PFSK-1 (cell line): ENCODE results near the gene FTH1.

ENCODE experiments used
- FOXP2 ChIP-seq: optimal IDR thresholded peaks from 2 replicates; pipeline ENCODE3; 2011; ENCODE audit warnings: borderline replicate concordance, control low read depth, inconsistent platforms; ENCODE audit not compliant: insufficient read depth; ENCODE audit errors: extremely low read length, extremely low read depth
- POLR2AphosphoS5 ChIP-seq: IDR thresholded peaks from 2 replicates; pipeline ENCODE4 v1.6.1; 2012; ENCODE audit warnings: low read depth, mild to moderate bottlenecking, control low read depth, low read length, moderate library complexity
- SIN3A ChIP-seq: IDR thresholded peaks from 2 replicates; pipeline ENCODE4 v1.6.1; 2012; ENCODE audit warnings: mild to moderate bottlenecking, low read length, moderate library complexity, borderline replicate concordance; ENCODE audit not compliant: insufficient read depth
- TAF1 ChIP-seq: IDR thresholded peaks from 2 replicates; pipeline ENCODE4 v1.6.1; 2012; ENCODE audit warnings: low read length, control low read depth, borderline replicate concordance; ENCODE audit not compliant: insufficient read depth
- TF ChIP-seq, protein P1 (sequence below), 2 experiments: IDR thresholded peaks; 2 replicates each; pipeline versions ENCODE4 v1.6.1 to v1.8.0; 2011 to 2012; ENCODE audit warnings: low read depth in 2 of 2, low read length in 2 of 2, control low read depth in 1 of 2, inconsistent platforms in 1 of 2, mild to moderate bottlenecking in 1 of 2, moderate library complexity in 1 of 2; ENCODE audit not compliant: insufficient read depth in 1 of 2

FTH1 gene

DNA sequence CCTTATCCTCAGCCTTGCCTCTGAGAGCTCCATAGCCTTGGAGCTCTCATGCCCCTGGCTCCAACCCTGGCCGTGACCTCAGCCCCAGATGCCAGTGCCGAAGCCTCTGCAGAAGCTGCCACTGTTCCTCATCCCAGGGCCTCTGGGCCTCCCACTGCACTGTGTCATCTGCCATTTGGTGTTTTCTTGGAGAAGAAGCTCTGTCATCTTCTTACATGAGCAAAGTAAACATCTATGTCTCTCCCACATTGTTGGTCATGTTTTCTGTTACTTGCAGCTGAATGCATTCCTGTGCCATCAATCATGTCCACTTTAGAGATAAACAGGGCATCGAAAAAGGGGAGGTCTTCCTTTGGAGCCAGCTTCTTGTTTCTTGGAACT, 45.0 kb upstream of the FTH1 start:
- TF ChIP-seq POLR2AphosphoS5 (no peak), FOXP2 (no peak), TAF1 (no peak), SIN3A (no peak)
- TF ChIP-seq, protein P1, sequence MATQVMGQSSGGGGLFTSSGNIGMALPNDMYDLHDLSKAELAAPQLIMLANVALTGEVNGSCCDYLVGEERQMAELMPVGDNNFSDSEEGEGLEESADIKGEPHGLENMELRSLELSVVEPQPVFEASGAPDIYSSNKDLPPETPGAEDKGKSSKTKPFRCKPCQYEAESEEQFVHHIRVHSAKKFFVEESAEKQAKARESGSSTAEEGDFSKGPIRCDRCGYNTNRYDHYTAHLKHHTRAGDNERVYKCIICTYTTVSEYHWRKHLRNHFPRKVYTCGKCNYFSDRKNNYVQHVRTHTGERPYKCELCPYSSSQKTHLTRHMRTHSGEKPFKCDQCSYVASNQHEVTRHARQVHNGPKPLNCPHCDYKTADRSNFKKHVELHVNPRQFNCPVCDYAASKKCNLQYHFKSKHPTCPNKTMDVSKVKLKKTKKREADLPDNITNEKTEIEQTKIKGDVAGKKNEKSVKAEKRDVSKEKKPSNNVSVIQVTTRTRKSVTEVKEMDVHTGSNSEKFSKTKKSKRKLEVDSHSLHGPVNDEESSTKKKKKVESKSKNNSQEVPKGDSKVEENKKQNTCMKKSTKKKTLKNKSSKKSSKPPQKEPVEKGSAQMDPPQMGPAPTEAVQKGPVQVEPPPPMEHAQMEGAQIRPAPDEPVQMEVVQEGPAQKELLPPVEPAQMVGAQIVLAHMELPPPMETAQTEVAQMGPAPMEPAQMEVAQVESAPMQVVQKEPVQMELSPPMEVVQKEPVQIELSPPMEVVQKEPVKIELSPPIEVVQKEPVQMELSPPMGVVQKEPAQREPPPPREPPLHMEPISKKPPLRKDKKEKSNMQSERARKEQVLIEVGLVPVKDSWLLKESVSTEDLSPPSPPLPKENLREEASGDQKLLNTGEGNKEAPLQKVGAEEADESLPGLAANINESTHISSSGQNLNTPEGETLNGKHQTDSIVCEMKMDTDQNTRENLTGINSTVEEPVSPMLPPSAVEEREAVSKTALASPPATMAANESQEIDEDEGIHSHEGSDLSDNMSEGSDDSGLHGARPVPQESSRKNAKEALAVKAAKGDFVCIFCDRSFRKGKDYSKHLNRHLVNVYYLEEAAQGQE (IDR thresholded peaks at IDR 0.05; ENCODE audit: insufficient read depth in 1 of 2, low read depth in 2 of 2, low read length in 2 of 2): no peak

GRCh38 chr11:62011881-62012280, 44.4 kb upstream of the FTH1 start:
- no peak for TF ChIP-seq POLR2AphosphoS5
- no peak for TF ChIP-seq SIN3A
- TF ChIP-seq, protein P1 (IDR thresholded peaks at IDR 0.05; ENCODE audit: insufficient read depth in 1 of 2, low read depth in 2 of 2, low read length in 2 of 2): no peak
- TF ChIP-seq FOXP2: no peak
- TF ChIP-seq TAF1: no peak

- TF ChIP-seq TAF1: no peak
- TF ChIP-seq SIN3A: no peak
- no peak for TF ChIP-seq POLR2AphosphoS5
- TF ChIP-seq, protein P1 (IDR thresholded peaks at IDR 0.05; ENCODE audit: insufficient read depth in 1 of 2, low read depth in 2 of 2, low read length in 2 of 2): no peak
- TF ChIP-seq FOXP2: no peak
Measured at GRCh38 chr11:62010935-62011528, 43.6 kb upstream of the FTH1 start.

- TF ChIP-seq TAF1: no peak
- TF ChIP-seq POLR2AphosphoS5: no peak
- no peak for TF ChIP-seq SIN3A
- no peak for TF ChIP-seq FOXP2
- TF ChIP-seq, protein P1 (IDR thresholded peaks at IDR 0.05; ENCODE audit: insufficient read depth in 1 of 2, low read depth in 2 of 2, low read length in 2 of 2): no peak
Measured at GRCh38 chr11:62008193-62008592, 40.8 kb upstream of the FTH1 start.

GRCh38 chr11:62004473-62004872, 37.0 kb upstream of the FTH1 start:
- TF ChIP-seq TAF1 (no peak), FOXP2 (no peak), POLR2AphosphoS5 (no peak)
- TF ChIP-seq, protein P1 (IDR thresholded peaks at IDR 0.05; ENCODE audit: insufficient read depth in 1 of 2, low read depth in 2 of 2, low read length in 2 of 2): no peak
